ENCODE measurements around the gene SPDEF.
A peak's percentile ranks its signal among the peaks of the same experiment; 100 is the strongest.

SPDEF gene

GRCh38 chr6:34556031-34556471, at the start of gene SPDEF:
TSS of gene SPDEF (minus strand) at chr6:34556329. CDS start at chr6:34544455, 11,874 bp downstream.
- no peak for DNase-seq

GRCh38 chr6:34603707-34604106, 47.6 kb upstream of the SPDEF start:
- no peak for DNase-seq

DNA sequence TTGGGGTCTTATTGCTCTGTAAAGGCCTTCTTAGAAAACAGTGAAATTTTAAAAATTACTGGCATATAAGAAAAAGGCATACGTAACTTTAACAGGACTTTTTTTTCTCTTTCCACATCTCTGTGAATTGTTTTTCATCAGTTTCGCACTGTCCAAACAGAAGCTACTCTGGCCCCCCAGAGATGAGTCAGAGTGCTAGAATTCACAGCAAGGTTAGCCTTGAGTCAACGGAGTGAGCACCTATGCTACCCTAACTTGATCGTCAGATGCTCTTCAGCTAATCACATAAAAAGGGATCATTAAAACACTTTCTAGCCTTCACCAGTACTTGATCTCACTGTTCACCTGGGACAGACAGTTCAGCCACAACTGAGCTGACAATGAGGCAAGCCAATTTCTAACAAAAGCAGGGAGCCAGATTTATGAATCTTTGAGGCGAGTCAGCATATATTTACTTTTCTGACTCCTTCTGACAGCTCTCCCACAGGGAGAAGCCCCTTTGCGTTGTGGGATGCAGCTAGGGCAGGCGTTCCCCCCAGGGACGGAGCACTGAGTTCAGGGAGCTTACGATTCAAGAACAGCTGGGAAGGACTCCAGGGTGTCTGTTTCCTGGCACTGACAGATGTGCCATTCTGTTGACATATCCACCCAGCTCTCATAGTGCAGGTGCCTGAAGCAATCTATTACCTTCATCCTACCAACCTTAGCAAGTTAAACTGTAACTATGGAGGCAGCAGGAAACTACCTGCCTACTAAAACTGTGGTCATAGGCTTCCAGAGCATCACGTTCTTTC, 46.4 kb upstream of the SPDEF start:
- peak; percentile 45 for DNase-seq

GRCh38 chr6:34601706-34602105, 45.6 kb upstream of the SPDEF start:
- peak; percentile 66 for DNase-seq

DNA sequence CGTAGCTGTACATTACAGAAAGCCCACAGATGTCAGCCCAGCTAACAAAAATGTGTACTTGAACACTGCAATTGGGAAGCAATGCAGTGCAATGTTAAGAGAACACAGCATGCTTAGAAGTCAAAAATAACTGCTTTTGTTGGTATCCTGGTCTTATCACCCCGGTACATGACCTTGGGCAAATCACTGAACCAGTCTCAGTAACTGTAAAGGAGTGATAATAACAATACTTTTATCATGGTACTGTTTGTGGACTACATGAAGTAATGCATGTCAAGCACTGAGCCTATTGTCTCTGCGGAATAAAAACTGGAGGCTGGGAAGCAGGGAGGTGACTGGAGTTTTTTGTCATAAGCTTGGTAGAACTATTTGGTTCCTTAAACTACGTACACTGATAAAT, 44.7 kb upstream of the SPDEF start:
- no peak for DNase-seq

DNA sequence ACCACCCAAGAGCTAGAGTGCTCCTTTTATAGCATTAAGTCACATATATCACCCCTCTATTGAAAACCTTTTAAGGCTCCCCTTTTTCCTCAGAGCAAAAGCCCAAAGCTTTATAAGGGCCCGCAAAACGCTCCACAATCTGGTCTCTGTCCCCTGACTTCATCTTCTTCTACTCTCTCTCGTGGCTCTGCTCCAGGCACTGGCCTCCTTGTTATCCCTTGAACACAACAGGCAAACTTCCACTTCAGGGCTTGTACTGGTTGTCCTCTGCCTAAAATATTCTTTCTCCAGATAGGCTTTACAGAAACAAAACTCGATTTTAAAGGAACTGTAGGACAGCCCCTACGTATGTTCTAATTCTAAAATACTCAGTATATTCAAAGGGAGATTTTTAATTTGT, 44.0 kb upstream of the SPDEF start:
- DNase-seq = no peak

DNA sequence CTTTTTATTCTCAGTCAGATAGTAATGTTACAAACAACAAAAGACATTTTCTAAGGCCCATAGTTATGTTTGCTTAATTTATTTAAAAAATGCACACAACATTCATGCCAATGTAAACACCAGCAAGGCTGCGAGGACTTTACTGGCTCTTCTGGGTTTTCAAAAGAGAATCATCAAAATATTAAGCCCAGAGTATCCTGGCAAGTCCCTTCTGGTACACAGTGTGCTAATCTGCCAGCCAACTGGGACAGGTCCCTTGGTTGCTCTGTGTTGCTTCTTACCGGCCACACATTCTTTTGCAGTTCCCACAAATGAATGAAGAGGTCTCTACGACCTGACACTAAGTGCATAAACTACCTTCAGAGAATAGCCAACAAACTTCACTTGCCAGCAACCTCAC, 42.6 kb upstream of the SPDEF start:
- DNase-seq = no peak

DNA sequence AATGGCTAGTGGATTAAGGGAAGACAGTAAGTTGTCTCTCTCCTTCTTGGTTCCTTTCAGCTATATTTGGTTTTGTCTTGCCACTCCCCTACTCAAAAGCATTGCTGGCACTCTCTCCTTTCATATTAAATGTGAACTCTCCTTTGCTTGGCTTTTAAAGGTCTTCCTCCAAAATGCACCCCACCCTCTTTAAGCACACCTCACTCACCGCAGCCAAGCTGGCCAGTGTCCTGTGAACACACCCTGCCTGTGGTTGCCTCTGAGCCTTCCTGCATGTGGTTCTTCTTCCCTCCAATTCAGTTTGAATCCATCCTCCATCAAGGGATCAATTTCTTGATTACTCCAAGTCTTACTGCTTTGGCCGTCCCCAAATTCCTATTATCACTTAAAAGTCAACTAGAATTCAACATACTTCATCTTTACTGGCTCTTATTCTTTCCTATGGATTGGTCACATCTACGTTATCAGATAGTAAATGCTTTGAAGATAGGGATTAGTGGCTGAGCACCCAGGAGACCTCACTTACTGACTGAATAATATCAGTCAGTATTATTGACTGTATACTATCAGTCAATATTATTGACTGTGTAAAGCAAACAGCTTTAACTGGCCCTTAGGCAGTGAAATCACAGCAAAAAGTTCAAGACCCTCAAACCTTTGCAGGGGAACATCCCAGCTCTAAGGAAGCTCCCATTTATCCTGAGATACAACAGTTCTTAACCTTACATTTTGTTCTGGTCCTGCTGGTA, 41.6 kb upstream of the SPDEF start:
- DNase-seq = no peak

DNA sequence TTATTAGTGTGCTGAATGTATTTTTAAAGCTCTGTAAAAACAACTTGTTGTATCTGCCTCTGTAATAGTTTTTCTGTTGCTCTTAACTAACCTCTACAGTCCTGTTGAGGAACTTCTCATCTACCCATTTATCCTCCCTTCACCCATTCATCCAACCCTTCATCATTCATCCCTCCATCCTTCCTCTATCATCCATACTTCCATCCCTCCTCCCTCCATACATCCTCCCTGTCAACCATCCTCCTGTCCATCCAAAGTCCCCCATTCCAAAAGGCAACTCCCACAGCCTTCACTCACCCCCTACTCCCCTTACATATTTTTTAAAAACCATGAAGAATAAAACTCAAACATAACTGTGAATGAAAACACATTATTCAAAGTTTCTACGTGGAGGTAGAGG, 40.7 kb upstream of the SPDEF start:
- DNase-seq = no peak

DNA sequence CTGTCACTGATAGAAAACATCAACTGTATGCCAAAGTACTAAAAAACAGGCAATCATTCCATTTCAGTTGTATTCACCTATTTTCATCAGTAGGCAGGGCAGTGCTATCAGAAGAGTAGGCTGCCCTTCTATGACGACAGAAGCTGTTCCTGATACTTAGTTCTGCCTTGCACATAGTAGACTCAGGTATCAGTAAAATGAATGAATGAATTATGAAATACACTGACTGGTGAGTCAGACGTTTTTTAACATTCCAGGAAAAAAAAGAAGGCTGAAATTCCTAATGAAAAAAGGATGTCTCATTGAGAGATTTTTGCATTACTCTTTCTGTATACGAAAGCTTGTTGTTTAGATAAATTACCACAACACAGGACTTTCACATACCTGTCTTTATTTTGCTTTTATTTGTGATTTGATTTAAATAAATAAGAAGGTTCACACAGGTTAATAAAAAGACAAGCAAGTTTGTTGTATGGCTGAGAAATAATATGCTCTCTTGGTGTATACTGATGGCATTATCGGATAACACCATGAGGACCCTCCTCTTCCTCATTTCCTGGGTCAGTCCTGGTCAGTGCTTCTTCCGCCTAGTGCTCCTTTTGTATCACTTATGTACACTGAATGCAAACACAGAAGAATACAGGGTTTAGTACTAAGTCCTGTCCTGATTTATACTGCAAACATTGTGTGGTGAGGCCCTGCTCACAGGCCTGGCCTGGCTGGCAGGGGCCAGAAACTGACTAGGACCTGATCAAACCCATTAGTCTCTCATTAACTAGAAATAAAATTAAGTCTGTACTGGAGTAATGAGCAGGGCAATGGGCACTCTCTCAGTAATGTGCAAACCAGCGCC, 39.4 kb upstream of the SPDEF start:
- DNase-seq = no peak

GRCh38 chr6:34593701-34594100, 37.6 kb upstream of the SPDEF start:
- DNase-seq = no peak

DNA sequence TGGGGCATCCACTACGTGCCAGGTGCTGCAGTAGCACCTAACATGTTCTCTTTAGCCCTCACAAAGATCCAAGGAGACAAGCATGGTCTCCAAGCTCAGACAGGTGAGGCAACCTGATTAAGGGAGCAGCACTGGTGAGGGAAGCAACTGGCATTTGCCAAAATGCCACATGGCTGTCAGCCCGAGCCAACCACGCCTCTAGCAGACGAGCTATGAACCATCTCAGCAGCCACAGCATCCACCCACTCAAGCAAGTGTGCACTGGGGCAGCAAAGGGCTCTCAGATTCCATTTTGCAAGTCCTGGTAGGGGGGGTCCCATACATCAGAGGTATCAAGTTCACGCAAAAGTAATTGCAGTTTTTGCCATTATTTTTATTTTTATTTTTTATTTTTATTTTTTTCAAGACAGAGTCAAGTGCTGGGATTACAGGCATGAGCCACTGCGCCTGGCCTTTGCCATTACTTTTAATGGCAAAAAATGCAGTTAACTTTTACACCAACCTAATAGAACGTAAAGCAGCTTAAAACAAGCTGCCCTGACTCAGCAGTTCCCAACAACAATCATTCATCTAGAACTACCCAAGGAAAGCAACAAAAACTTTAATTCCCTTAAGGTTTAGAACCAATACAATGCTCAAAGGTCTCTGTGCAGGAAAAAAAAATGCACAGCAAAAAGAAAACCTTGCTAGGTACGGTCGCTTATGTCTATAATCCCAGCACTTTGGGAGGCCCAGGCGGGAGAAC, 36.3 kb upstream of the SPDEF start:
- DNase-seq = no peak

DNA sequence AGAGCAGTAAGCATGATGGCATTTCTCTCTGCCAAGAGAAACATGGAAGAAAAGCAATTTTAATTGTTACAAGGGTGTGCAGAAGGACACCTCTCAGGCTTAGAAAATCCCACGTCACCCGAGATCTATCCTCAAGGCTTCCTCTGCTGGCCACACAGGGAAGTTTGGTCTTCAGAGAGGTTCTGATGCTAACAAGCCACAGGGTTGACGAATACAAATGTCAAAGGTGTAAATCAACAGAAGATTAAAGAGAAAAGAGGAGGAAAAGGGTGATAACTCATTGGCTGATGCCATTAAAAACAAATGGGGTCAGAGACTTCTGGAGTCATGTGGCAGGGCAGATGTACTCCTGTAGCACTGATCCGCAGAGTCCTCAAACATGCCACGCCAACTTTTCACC, 33.6 kb upstream of the SPDEF start:
- DNase-seq = no peak

DNA sequence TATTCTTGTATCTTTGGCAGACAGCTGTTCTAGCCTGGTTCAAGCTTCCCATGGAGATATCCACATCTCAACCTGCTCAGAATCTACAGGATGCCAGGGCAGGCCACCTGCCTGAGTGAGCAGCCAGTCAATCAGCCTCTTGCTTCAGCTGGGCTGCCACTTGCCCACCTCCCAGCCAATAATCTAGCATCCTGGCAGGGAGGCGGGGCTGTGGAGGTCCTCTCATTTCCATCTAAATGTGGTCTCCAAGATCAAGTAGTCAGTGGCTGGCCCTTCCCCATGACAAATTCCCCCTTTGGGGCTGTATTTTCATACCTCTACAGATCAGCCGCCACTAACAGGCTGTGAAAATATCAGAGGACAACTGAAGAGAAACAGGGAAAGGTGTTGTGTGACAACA, 33.0 kb upstream of the SPDEF start:
- DNase-seq = no peak

GRCh38 chr6:34587851-34588250, 31.7 kb upstream of the SPDEF start:
- DNase-seq = no peak

GRCh38 chr6:34587325-34587724, 31.2 kb upstream of the SPDEF start:
- DNase-seq = no peak

- DNase-seq = no peak
Measured at GRCh38 chr6:34586327-34587040, 30.4 kb upstream of the SPDEF start.

DNA sequence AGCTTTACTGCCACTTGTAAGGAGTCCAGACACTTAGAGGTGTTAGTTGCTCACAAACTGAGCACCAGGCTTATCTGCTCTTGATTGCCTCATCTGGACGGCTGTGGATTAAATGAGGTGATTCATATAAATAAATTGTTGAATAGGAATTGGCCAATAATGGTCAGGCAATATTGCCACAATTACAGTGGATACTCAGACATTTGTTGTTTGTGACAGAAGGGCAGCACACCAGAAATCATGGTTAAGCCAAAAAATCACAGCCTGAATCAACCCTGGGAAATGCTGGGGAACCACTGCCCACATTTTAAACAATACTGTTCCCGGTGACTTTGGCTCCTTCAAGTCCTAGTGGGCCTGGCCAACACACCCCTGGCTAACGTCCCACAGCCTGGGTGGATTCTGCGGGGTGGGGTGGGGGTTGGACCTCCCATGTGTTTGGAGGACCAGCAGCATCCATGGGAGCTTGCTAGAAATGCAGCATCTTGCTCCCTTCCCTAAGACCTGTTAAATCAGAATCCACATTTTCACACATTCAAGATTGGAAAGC, 29.5 kb upstream of the SPDEF start:
- no peak for DNase-seq

GRCh38 chr6:34585108-34585507, 29.0 kb upstream of the SPDEF start:
- DNase-seq = no peak

DNA sequence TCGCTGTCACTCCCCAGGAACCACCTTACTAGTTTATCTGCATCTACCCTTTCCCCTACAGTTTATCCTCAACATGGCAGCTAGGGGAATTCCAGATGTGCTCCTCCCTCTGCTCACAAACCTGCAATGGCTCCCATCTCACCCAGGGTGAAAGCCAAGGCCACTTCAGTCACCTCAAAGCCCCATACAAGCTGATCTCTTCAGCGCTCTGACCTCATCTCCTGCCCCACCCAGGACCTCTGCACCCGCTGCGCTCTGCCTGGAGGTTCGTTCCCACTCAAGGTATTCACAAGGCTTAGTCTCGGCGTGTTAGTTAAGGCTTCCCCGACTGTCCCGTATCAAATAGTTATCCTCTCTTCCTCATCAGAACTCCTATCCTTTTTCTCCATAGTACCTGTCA, 28.6 kb upstream of the SPDEF start:
- DNase-seq = no peak

DNA sequence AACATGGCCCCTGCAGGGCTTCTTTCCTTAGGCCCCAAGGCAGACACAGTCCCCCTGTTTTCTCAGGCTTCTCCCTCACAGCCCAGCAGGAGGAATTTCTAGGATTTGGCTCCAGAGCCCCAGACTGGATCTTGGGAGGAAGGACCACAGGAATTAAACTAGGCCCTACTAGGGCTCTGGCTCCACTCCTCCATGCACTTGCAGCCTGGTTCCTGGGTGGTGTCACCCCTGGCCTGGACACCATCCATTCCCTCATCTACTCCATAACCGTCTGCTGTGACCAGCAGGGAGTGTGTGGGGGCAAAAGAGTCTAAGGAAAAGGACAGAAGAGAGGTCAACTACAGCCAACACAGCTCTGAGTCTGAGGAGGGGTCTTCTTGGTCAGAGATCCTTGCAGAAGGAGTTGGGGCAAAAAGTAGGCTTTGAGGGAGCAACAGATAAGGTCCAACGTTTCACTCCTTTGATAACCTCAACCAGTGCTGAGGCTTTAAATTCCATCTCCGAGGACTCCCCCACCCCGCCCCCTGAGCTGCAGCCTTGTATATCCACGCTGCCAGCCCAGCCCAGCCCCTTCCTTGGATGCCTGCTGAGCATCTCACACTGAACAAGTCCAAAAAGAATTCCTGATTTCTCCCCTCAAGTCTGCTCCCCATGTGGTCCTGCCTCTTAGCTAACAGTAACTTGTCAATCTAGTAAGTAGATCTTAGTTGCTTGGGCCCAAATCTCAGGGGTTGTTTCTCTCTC, 27.9 kb upstream of the SPDEF start:
- no peak for DNase-seq

All from NCI-H1092 (cell line).